ENCODE measurements around the gene SIN3A.

DNA sequence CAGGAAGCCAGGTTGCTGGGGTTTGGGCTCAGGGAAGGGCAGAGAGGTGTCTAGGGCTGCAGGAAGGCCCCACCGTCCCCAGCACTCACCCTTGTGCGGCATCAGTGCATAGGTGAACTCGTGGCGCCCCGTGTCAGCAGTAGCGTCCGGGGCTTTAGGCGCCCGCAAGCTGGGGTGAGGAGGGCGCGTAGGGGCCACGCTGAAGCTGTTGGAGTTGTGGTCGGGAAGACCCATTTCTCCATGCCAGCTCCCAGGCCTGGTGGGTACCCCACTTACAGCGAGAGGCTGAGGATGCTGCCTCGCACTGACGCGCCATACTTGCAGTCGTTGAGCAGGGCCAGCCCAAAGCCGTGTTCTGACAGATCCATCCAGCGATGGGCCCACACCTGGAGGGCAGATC lies 95.0 kb downstream of the SIN3A start:
- TF ChIP-seq, protein P1, sequence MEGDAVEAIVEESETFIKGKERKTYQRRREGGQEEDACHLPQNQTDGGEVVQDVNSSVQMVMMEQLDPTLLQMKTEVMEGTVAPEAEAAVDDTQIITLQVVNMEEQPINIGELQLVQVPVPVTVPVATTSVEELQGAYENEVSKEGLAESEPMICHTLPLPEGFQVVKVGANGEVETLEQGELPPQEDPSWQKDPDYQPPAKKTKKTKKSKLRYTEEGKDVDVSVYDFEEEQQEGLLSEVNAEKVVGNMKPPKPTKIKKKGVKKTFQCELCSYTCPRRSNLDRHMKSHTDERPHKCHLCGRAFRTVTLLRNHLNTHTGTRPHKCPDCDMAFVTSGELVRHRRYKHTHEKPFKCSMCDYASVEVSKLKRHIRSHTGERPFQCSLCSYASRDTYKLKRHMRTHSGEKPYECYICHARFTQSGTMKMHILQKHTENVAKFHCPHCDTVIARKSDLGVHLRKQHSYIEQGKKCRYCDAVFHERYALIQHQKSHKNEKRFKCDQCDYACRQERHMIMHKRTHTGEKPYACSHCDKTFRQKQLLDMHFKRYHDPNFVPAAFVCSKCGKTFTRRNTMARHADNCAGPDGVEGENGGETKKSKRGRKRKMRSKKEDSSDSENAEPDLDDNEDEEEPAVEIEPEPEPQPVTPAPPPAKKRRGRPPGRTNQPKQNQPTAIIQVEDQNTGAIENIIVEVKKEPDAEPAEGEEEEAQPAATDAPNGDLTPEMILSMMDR (IDR thresholded peaks at IDR 0.05), result no peak
- no peak for TF ChIP-seq EZH2phosphoT487 (IDR thresholded peaks at IDR 0.05)
